CD14-positive monocyte (primary cell): ENCODE measurements around the gene CD2AP. TPM values are rescaled to one million over a fixed set of nuclear protein-coding genes. Genes with fewer than 3 reads are reported as not detected.

Experiments
- DNase-seq, 3 donors: peaks; one replicate each; pipeline ENCODE4 v3.0.0-alpha.2; 2011 to 2022
- H2AFZ ChIP-seq: 2 replicates; pipeline ENCODE4 v1.6.0; 2012; ENCODE audit warnings: mild to moderate bottlenecking, low read depth, low read length, inconsistent platforms; ENCODE audit not compliant: insufficient read depth, poor library complexity, severe bottlenecking
- H3K27ac ChIP-seq, 2 donors: 1 replicate in 1 of 2; 2 replicates in 1 of 2; pipeline ENCODE4 v1.5.1; 2012 to 2013; ENCODE audit warnings: low read length in 2 of 2, control low read depth in 1 of 2, inconsistent platforms in 1 of 2, low read depth in 1 of 2, mild to moderate bottlenecking in 1 of 2
- H3K27me3 ChIP-seq, 2 donors: one replicate each; pipeline versions ENCODE4 v1.6.0 to v1.6.1; 2011 to 2013; ENCODE audit warnings: low read length in 2 of 2; ENCODE audit not compliant: control insufficient read depth in 2 of 2, insufficient read depth in 2 of 2
- H3K36me3 ChIP-seq, 2 donors: replicated peaks in 1 of 2; 1 replicate in 1 of 2; 2 replicates in 1 of 2; pipeline versions ENCODE4 v1.5.1 to v1.6.1; 2012 to 2013; ENCODE audit warnings: low read length in 2 of 2, control low read depth in 1 of 2, inconsistent platforms in 1 of 2, mild to moderate bottlenecking in 1 of 2; ENCODE audit not compliant: insufficient read depth in 2 of 2, control insufficient read depth in 1 of 2
- H3K4me1 ChIP-seq, 2 donors: 1 replicate in 1 of 2; 2 replicates in 1 of 2; pipeline versions ENCODE4 v1.5.1 to v1.6.1; 2012 to 2013; ENCODE audit warnings: low read length in 2 of 2, control low read depth in 1 of 2, inconsistent platforms in 1 of 2, mild to moderate bottlenecking in 1 of 2, moderate library complexity in 1 of 2; ENCODE audit not compliant: insufficient read depth in 2 of 2, control insufficient read depth in 1 of 2
- H3K4me2 ChIP-seq: replicated peaks from 2 replicates; pipeline ENCODE3; 2012; ENCODE audit warnings: low read length, moderate library complexity, mild to moderate bottlenecking; ENCODE audit not compliant: poor library complexity, severe bottlenecking; ENCODE audit errors: extremely low read depth
- H3K4me3 ChIP-seq, 3 experiments: fragments of 200-600 bp in 1 of 3; sonication (generic) in 1 of 3; replicated peaks in 1 of 3; 1 replicate in 2 of 3; 2 replicates in 1 of 3; pipeline ENCODE4 v1.5.1; 2011 to 2013; ENCODE audit warnings: low read length in 3 of 3, mild to moderate bottlenecking in 3 of 3, control low read depth in 2 of 3, low read depth in 2 of 3, inconsistent platforms in 1 of 3, moderate library complexity in 1 of 3
- H3K79me2 ChIP-seq: 2 replicates; pipeline ENCODE4 v1.6.0; 2012; ENCODE audit warnings: mild to moderate bottlenecking, control low read depth, inconsistent platforms, low read length, moderate library complexity; ENCODE audit not compliant: insufficient read depth
- H3K9ac ChIP-seq: 2 replicates; pipeline ENCODE4 v1.6.0; 2017; ENCODE audit warnings: low read length, mild to moderate bottlenecking; ENCODE audit not compliant: insufficient read depth, poor library complexity, severe bottlenecking
- H3K9me3 ChIP-seq, 2 donors: replicated peaks in 1 of 2; 1 replicate in 1 of 2; 2 replicates in 1 of 2; pipeline versions ENCODE4 v1.5.1 to v1.6.1; 2012 to 2013; ENCODE audit warnings: low read length in 2 of 2, control low read depth in 1 of 2; ENCODE audit not compliant: control insufficient read depth in 1 of 2, insufficient read depth in 1 of 2
- H4K20me1 ChIP-seq: 2 replicates; pipeline ENCODE4 v1.6.0; 2012; ENCODE audit warnings: mild to moderate bottlenecking, low read length, control low read depth, moderate library complexity; ENCODE audit not compliant: insufficient read depth
- H3K27ac Mint-ChIP-seq, 7 donors: one replicate each; pipeline ENCODE4 v1.8.0; 2020; ENCODE audit warnings: mild to moderate bottlenecking in 7 of 7, mixed read lengths in 7 of 7, moderate library complexity in 6 of 7, inconsistent platforms in 2 of 7
- H3K27me3 Mint-ChIP-seq, 3 donors: one replicate each; pipeline ENCODE4 v1.8.0; 2021 to 2022; ENCODE audit warnings: low read depth in 3 of 3, mild to moderate bottlenecking in 3 of 3, mixed read lengths in 3 of 3, moderate library complexity in 3 of 3, inconsistent platforms in 1 of 3
- H3K36me3 Mint-ChIP-seq, 2 donors: one replicate each; pipeline ENCODE4 v1.8.0; 2020; ENCODE audit warnings: mixed read lengths in 2 of 2, inconsistent platforms in 1 of 2, mild to moderate bottlenecking in 1 of 2
- H3K4me1 Mint-ChIP-seq: one replicate; pipeline ENCODE4 v1.8.0; 2020; ENCODE audit warnings: mild to moderate bottlenecking, mixed read lengths
- H3K4me3 Mint-ChIP-seq, 2 donors: one replicate each; pipeline ENCODE4 v1.8.0; 2020; ENCODE audit warnings: mild to moderate bottlenecking in 2 of 2, mixed read lengths in 2 of 2, moderate library complexity in 1 of 2
- H3K9me3 Mint-ChIP-seq, 7 donors: one replicate each; pipeline ENCODE4 v1.8.0; 2020 to 2022; ENCODE audit warnings: mixed read lengths in 7 of 7, mild to moderate bottlenecking in 6 of 7, moderate library complexity in 6 of 7, inconsistent platforms in 2 of 7
- CTCF ChIP-seq: fragments of 200-600 bp; IDR thresholded peaks from one replicate; pipeline ENCODE4 v1.8.0; 2022; ENCODE audit warnings: antibody characterized with exemption, mild to moderate bottlenecking
- WGBS: methylation state at CpG from one replicate; pipeline ENCODE4 v1.1.5; 2013; ENCODE audit warnings: missing lambda C conversion rate; ENCODE audit not compliant: insufficient coverage; 5-methylcytosine and 5-hydroxymethylcytosine counted together
- intact Hi-C, 2 donors: fragments of 100-400 bp; cut with micrococcal nuclease; formaldehyde crosslinking; loops; one replicate each; pipeline versions ENCODE4 v1.15.0 to v1.15.1; 2023
- polyA plus RNA-seq, 3 donors: library from polyadenylated mRNA; depleted of rRNA in 1 of 3; unstranded in 2 of 3; stranded (reverse) in 1 of 3; fragments of 300-500 nt in 2 of 3; fragments of >200 nt in 1 of 3; fragmentation: Illumina TruSeq in 2 of 3; gene quantifications; 1 replicate in 2 of 3; 2 replicates in 1 of 3; pipeline ENCODE4 v1.2.3, GENCODE V29; 2012 to 2021

The CD2AP gene
- polyA plus RNA-seq, 3 donors = 1.5 to 2.4 (median 2.0) TPM

- no peak overlapping the region for H3K4me3 ChIP-seq
- H3K4me3 Mint-ChIP-seq = no peak overlapping the region
- H3K9me3 ChIP-seq = peaks cover 11 to 14% of the 10 kb centered on the region in 2 donors
- peaks cover 21 to 30% of the 10 kb centered on the region in 2 donors for H3K36me3 Mint-ChIP-seq
- H4K20me1 ChIP-seq = no peaks in the 10 kb centered on the region
- TF ChIP-seq CTCF = no peak
- H3K36me3 ChIP-seq = peaks cover 0 to 22% of the 10 kb centered on the region in 2 donors
- no peak overlapping the region for H3K27ac ChIP-seq
- no peak overlapping the region for H3K4me2 ChIP-seq
- peaks cover 7 to 42% (median 19%) of the 10 kb centered on the region in 7 donors for H3K9me3 Mint-ChIP-seq
- H3K4me1 Mint-ChIP-seq = no peaks in the 10 kb centered on the region
- H2AFZ ChIP-seq = no peak overlapping the region
- no peak overlapping the region for H3K9ac ChIP-seq
- H3K27me3 Mint-ChIP-seq = peaks cover 0 to 2% (median 0%) of the 10 kb centered on the region in 3 donors
- H3K79me2 ChIP-seq = no peaks in the 10 kb centered on the region
- intact Hi-C loops = no loop called here
- H3K4me1 ChIP-seq = no peaks in the 10 kb centered on the region
- DNase-seq = no peak
- no peak overlapping the region for H3K27ac Mint-ChIP-seq
- H3K27me3 ChIP-seq = no peaks in the 10 kb centered on the region
These were observed 35.3 kb downstream of the CD2AP start for GRCh38 chr6:47512872-47513271.

- no peak overlapping the region for H3K4me3 ChIP-seq
- peaks cover 0 to 2% (median 2%) of the 10 kb centered on the region in 3 donors for H3K27me3 Mint-ChIP-seq
- no peak overlapping the region for H3K9ac ChIP-seq
- DNase-seq = no peak
- H3K4me1 ChIP-seq = no peaks in the 10 kb centered on the region
- WGBS = no CpG with 5 or more reads among the region's 2 CpGs
- peaks cover 5% of the 10 kb centered on the region for H3K79me2 ChIP-seq
- peaks cover 0 to 2% of the 10 kb centered on the region in 2 donors for H3K36me3 Mint-ChIP-seq
- no peaks in the 10 kb centered on the region for H3K9me3 ChIP-seq
- H3K36me3 ChIP-seq = no peaks in the 10 kb centered on the region
- no peaks in the 10 kb centered on the region for H3K27me3 ChIP-seq
- no peak overlapping the region for H3K27ac ChIP-seq
- peaks cover 0 to 2% (median 0%) of the 10 kb centered on the region in 7 donors for H3K9me3 Mint-ChIP-seq
- no peak overlapping the region for H3K4me3 Mint-ChIP-seq
- no peak overlapping the region for H3K27ac Mint-ChIP-seq
- intact Hi-C loops = no loop called here
- no peaks in the 10 kb centered on the region for H4K20me1 ChIP-seq
- TF ChIP-seq CTCF = no peak
- no peak overlapping the region for H3K4me2 ChIP-seq
- peaks cover 2% of the 10 kb centered on the region for H3K4me1 Mint-ChIP-seq
- H2AFZ ChIP-seq = no peak overlapping the region
These were observed 41.7 kb downstream of the CD2AP start for GRCh38 chr6:47519279-47519678.
